Mesothelial cell of epicardium (in vitro differentiated cells): ENCODE measurements around the gene TBC1D22A. TPM values are rescaled to one million over a fixed set of nuclear protein-coding genes. Genes with fewer than 3 reads are reported as not detected.

ENCODE experiments used
- DNase-seq, 2 experiments: peaks; one replicate each; pipeline ENCODE4 v3.0.0; 2021; ENCODE audit warnings: low spot score in 2 of 2; ENCODE audit not compliant: unreplicated experiment in 2 of 2
- H3K27ac Mint-ChIP-seq: 2 replicates; pipeline ENCODE4 v1.8.0; 2021; ENCODE audit warnings: mixed read lengths
- H3K27me3 Mint-ChIP-seq: 2 replicates; pipeline ENCODE4 v1.8.0; 2021; ENCODE audit warnings: low read depth, mixed read lengths
- H3K36me3 Mint-ChIP-seq: 2 replicates; pipeline ENCODE4 v1.8.0; 2021; ENCODE audit warnings: mixed read lengths
- H3K4me1 Mint-ChIP-seq: 2 replicates; pipeline ENCODE4 v1.8.0; 2021; ENCODE audit warnings: mixed read lengths
- H3K4me3 Mint-ChIP-seq: 2 replicates; pipeline ENCODE4 v1.8.0; 2021; ENCODE audit warnings: mild to moderate bottlenecking, moderate library complexity, mixed read lengths
- H3K9me3 Mint-ChIP-seq: 2 replicates; pipeline ENCODE4 v1.8.0; 2021; ENCODE audit warnings: mixed read lengths
- total RNA-seq: library from RNA; stranded (reverse); gene quantifications from 3 replicates; pipeline ENCODE4 v1.2.1, GENCODE V29; 2021
- TF ChIP-seq, protein P1 (sequence below): fragments of 200-600 bp; sonication (generic); IDR thresholded peaks from one replicate; pipeline ENCODE4 v1.5.0; 2021; ENCODE audit warnings: antibody characterized with exemption; ENCODE audit not compliant: unreplicated experiment

Gene TBC1D22A
- total RNA-seq, 1 donor from 2014 or later, result 26.6 TPM

DNA sequence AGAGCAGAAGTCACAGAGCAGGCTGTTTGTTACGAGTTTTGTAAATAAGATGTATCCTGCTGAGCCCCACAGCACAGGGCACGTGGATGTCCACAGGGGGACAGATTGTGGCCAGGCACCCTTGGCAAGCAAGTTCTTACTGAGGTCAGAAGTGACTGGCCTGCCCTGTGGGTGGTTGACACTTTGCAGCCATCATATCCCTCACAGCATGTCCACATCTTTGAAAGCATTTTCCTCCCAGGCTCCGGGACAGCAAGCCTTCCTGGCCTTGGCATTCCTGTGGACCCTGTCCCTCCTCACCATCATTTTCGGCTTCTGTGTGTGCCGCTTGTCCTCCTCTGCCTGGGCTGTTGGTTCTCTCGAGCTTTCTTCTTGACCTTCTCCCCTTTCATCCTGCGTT, 189.5 kb downstream of the TBC1D22A start:
- DNase-seq, result no peak
- Mint-ChIP-seq H3K4me3 (no peak overlapping the region), H3K9me3 (no peaks in the 10 kb centered on the region), H3K27me3 (no peaks in the 10 kb centered on the region), H3K36me3 (peaks cover 14% of the 10 kb centered on the region), H3K4me1 (no peaks in the 10 kb centered on the region), H3K27ac (no peak overlapping the region)
- TF ChIP-seq, protein P1, sequence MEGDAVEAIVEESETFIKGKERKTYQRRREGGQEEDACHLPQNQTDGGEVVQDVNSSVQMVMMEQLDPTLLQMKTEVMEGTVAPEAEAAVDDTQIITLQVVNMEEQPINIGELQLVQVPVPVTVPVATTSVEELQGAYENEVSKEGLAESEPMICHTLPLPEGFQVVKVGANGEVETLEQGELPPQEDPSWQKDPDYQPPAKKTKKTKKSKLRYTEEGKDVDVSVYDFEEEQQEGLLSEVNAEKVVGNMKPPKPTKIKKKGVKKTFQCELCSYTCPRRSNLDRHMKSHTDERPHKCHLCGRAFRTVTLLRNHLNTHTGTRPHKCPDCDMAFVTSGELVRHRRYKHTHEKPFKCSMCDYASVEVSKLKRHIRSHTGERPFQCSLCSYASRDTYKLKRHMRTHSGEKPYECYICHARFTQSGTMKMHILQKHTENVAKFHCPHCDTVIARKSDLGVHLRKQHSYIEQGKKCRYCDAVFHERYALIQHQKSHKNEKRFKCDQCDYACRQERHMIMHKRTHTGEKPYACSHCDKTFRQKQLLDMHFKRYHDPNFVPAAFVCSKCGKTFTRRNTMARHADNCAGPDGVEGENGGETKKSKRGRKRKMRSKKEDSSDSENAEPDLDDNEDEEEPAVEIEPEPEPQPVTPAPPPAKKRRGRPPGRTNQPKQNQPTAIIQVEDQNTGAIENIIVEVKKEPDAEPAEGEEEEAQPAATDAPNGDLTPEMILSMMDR, result no peak

GRCh38 chr22:46953968-46954765, 191.7 kb downstream of the TBC1D22A start:
- Mint-ChIP-seq H3K27ac (no peak overlapping the region), H3K4me3 (no peak overlapping the region), H3K27me3 (no peaks in the 10 kb centered on the region), H3K36me3 (peaks cover 7% of the 10 kb centered on the region), H3K9me3 (no peaks in the 10 kb centered on the region), H3K4me1 (no peaks in the 10 kb centered on the region)
- no peak for DNase-seq
- TF ChIP-seq, protein P1, result no peak

DNA sequence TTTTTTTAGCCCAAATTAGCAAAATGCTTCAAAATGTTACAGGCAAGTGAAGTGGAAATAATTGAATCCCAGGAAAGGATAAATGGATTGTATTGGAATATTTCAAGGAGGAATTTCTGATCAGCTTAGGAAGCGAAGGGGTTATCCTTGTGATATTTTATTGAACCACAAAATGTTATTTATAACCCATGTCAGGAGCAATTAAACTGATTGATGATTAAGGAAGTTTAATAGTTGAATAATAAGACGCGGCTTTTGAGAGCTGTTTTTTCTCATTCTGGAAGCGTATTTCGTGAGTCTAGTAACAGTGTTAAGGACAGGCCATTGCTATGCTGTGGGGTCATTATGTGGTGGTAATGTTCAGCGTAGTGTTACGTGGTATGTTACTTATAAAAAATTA, 192.3 kb downstream of the TBC1D22A start:
- TF ChIP-seq, protein P1, result no peak
- H3K27ac Mint-ChIP-seq, result no peak overlapping the region
- H3K27me3 Mint-ChIP-seq, result no peaks in the 10 kb centered on the region
- no peak overlapping the region for H3K4me3 Mint-ChIP-seq
- peaks cover 3% of the 10 kb centered on the region for H3K36me3 Mint-ChIP-seq
- H3K9me3 Mint-ChIP-seq, result no peaks in the 10 kb centered on the region
- H3K4me1 Mint-ChIP-seq, result no peaks in the 10 kb centered on the region
- no peak for DNase-seq

DNA sequence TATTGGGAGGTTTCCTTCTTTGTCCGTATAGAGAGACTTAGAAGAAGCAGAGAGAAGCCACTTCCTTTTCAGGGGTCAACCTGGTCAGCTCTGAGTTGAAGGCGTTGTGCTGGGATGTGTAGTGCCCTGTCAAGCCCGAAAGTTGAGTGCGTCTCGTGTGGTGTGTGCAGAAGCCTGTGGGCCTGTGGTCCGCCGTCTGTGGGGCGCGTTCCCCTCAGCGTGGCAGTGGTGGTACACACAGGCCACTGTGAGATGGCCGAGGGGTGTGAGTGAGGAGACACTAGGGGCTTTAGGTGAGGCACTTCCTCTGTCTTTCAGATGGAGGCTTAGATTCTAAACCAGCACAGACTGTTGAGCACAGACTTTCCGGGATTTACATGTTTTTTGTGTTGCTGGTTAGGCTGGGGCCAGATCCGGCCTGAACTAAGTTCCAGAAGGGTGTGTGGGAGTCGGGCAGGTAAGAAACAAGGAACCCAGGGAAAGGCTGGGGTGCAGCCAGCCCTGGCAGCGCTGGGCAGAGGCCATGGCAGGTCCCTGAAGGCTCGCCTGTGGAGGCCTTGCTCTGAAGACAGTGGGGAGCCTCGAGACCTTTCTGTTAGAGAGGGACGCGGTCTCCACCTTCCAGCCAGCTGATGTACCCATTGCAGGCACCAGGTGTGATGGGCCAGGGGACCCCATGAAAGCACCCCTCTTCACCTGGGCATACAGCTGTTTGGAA, 194.2 kb downstream of the TBC1D22A start:
- Mint-ChIP-seq H3K36me3 (peaks cover 3% of the 10 kb centered on the region), H3K27ac (no peak overlapping the region), H3K4me1 (no peaks in the 10 kb centered on the region), H3K27me3 (no peaks in the 10 kb centered on the region), H3K4me3 (no peak overlapping the region), H3K9me3 (no peaks in the 10 kb centered on the region)
- no peak for DNase-seq
- TF ChIP-seq, protein P1, result no peak

DNA sequence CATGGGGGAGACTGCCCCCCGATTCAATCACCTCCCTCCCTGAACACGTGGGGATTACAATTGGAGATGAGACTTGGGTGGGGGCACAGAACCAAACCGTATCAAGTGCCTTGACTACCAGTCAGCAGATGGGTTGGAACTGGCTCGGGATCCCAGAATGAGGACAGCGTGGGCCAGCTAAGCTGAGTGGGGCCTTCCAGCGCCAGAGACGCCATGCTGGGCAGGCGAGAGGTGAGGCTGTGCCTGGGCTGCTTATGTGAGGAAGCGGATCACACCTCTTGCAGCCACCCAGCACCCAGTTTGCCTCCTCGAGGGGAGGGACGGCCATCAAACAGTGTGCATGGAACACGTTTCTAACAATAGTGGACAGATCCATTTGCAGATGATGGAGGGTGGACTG, 195.1 kb downstream of the TBC1D22A start:
- H3K27ac Mint-ChIP-seq, result no peak overlapping the region
- H3K27me3 Mint-ChIP-seq, result no peaks in the 10 kb centered on the region
- H3K36me3 Mint-ChIP-seq, result peaks cover 3% of the 10 kb centered on the region
- no peak for DNase-seq
- TF ChIP-seq, protein P1, result no peak
- H3K9me3 Mint-ChIP-seq, result no peaks in the 10 kb centered on the region
- no peaks in the 10 kb centered on the region for H3K4me1 Mint-ChIP-seq
- no peak overlapping the region for H3K4me3 Mint-ChIP-seq
